ENCODE data around the gene SLC4A8.

DNA sequence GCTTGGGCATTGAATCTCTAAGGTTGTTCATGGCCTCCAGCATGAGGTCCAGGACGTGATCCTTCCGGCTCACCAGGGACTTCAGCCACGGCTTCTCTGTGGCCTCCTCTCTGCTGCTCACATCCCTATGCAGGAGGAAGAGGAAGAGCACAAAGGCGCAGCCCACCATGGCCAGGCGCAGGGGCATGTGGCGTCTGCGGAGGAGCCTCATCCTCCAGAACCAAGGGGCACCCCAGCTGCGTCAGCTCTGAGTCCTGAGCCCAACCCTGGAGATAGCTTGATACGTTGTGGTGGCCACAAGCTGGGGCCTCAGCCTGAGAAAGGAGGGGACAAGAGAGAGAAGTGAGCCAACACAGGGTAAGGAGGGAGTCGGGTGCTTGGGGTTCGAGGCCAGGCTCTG, 45.1 kb upstream of the SLC4A8 start:
- TF ChIP-seq POLR2A (IDR thresholded peaks at IDR 0.05; ENCODE audit: extremely low read depth, insufficient read length) (no peak), MYC (IDR thresholded peaks at IDR 0.05; ENCODE audit: low read depth, low read length) (no peak)
- TF ChIP-seq, protein P1, sequence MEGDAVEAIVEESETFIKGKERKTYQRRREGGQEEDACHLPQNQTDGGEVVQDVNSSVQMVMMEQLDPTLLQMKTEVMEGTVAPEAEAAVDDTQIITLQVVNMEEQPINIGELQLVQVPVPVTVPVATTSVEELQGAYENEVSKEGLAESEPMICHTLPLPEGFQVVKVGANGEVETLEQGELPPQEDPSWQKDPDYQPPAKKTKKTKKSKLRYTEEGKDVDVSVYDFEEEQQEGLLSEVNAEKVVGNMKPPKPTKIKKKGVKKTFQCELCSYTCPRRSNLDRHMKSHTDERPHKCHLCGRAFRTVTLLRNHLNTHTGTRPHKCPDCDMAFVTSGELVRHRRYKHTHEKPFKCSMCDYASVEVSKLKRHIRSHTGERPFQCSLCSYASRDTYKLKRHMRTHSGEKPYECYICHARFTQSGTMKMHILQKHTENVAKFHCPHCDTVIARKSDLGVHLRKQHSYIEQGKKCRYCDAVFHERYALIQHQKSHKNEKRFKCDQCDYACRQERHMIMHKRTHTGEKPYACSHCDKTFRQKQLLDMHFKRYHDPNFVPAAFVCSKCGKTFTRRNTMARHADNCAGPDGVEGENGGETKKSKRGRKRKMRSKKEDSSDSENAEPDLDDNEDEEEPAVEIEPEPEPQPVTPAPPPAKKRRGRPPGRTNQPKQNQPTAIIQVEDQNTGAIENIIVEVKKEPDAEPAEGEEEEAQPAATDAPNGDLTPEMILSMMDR (IDR thresholded peaks at IDR 0.05; ENCODE audit: low read depth, low read length), result no peak
- TF ChIP-seq, protein P2, sequence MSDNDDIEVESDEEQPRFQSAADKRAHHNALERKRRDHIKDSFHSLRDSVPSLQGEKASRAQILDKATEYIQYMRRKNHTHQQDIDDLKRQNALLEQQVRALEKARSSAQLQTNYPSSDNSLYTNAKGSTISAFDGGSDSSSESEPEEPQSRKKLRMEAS (IDR thresholded peaks at IDR 0.05; ENCODE audit: low read depth, low read length), result no peak

Measured in NB4 (cell line).